HEK293T (cell line): ENCODE measurements around the gene DLL1.

Experiments
- CTBP1 ChIP-seq: fragments of 450-650 bp; IDR thresholded peaks from 2 replicates; pipeline ENCODE4 v1.6.1; 2016; ENCODE audit warnings: borderline replicate concordance
- FOXK2 ChIP-seq: fragments of 450-650 bp; IDR thresholded peaks from 2 replicates; pipeline ENCODE4 v1.6.1; 2016; ENCODE audit warnings: mild to moderate bottlenecking
- PKNOX1 ChIP-seq: fragments of 450-650 bp; IDR thresholded peaks from 2 replicates; pipeline ENCODE4 v1.6.1; 2016
- SP1 ChIP-seq: fragments of 450-650 bp; IDR thresholded peaks from 2 replicates; pipeline ENCODE4 v1.6.1; 2017
- SUZ12 ChIP-seq: fragments of 450-650 bp; IDR thresholded peaks from 2 replicates; pipeline ENCODE4 v1.6.1; 2016; ENCODE audit warnings: mild to moderate bottlenecking
- ZNF384 ChIP-seq: fragments of 450-650 bp; IDR thresholded peaks from 2 replicates; pipeline ENCODE4 v1.6.1; 2016

GRCh38 chr6:170273191-170273590, 17.7 kb downstream of the DLL1 start:
- TF ChIP-seq FOXK2, result no peak
- TF ChIP-seq SUZ12, result no peak
- TF ChIP-seq PKNOX1, result no peak
- no peak for TF ChIP-seq ZNF384
- no peak for TF ChIP-seq CTBP1
- no peak for TF ChIP-seq SP1
